COLO668 (cell line): ENCODE results near the gene DAB1.
"Not testable (repeated sequence)": the region's sequence is repeated elsewhere in the genome, so short reads cannot be mapped to it uniquely, and the experiment has no call there.

Experiments
- DNase-seq: peaks from one replicate; lab custom pipeline; 2025; ENCODE audit not compliant: unreplicated experiment; lab: John Stamatoyannopoulos, UW

The DAB1 gene

DNA sequence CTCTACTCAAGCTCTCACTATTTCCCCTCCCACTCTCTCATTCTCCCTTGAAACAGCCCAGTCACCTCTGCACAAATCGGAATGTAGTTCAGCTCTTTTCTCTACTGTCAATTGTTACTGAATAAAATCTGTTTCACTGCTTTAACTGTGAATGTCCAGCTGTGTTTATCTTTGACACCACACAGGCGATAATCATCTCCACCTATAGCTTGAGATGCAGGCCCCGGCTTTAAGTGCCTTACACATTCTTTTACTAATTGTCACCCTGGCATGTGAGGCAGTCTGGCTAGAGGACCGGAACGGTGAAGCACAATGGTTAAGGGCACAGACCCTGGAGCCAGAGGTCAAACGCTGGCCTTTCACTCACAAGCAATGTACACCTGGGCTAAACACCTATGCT, 335.2 kb downstream of the DAB1 start:
- DNase-seq: no peak

DNA sequence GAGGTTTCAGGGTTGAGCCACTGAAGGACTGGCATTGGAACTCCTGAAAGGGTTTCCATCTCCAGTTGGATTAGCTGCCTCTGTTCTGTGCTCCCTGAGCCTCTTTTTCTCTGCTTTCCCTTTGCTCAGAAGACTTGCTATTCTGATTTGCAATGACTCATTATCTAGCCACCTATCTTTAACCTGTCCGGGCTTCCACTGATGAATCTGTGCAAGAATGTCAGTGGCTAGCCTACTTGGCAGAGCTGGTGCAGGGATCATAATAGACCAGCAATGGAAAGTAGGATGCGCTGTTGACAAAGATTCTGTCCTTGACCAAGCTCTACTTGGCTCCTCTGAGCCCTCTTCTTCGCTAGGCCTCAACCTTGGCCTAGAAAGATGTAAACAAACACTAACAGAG, 336.2 kb downstream of the DAB1 start:
- not testable (repeated sequence) for DNase-seq

DNA sequence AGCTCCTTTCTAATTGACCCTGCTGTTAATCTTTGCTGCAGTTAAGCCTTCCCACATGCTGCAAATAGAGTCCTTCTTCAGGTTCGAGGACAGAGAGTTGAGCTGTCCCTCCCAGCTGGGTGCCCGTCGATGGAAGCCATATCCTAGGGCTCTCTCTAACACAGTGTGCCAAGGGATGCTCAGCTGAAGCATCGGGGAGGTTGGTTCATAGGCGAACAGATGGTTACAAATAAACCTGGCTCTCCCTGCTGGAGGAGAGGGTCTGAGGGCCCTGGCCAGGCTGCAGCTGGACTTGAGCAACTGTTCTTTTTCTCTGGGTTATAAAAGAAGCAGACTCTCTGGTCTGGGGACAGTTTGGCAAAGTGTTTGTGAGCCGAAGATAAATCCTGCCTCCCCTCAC, 337.7 kb downstream of the DAB1 start:
- DNase-seq: no peak

DNA sequence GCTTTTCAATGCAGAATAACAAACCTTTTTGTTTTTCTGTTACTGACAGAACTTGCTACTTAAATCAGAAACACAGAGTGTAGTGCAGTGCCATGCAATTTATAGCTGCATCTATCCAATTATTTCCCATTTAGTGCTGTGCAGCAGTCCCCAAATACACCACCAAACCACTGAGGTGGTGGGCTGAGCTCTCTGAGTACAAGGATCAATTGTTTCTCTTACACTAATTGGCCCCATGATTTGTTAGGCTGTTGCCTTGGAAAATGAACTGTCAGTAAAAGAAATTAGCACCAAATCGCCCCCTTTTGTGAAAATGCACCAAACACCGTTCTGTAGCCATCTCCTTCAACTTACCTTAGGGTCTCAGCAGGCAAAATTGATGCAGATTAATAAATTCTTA, 339.2 kb downstream of the DAB1 start:
- no peak for DNase-seq

DNA sequence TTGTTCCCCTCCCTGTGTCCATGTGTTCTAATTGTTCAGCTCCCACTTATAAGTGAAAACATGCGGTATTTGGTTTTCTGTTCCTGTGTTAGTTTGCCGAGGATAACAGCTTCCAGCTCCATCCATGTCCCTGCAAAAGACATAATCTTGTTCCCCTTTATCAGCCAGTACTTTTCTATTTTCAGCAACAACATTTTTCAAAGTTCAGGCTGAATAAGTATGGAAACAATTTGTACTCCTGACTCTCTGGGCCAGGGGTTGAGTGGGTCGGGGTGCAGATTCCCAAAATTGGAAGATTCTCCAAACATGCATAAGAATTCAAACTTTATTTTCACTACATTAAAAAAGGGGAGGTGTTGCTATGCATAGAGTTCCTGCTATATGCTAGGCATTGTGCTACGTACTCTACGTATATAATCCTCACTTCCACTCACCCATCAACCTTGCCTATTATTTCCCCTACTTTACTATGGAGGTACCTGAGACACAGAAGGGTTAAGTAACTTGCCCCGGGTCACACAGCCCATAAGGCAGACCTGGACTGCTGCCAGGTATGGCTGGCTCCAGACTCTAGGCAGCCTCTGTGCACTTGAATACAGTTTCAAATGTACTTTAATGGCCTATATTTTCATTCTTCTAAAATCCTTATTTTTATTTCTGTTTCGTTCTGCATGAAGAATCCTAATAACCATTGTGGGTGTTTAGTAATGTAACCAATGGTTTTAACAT, 341.0 kb downstream of the DAB1 start:
- no peak for DNase-seq

DNA sequence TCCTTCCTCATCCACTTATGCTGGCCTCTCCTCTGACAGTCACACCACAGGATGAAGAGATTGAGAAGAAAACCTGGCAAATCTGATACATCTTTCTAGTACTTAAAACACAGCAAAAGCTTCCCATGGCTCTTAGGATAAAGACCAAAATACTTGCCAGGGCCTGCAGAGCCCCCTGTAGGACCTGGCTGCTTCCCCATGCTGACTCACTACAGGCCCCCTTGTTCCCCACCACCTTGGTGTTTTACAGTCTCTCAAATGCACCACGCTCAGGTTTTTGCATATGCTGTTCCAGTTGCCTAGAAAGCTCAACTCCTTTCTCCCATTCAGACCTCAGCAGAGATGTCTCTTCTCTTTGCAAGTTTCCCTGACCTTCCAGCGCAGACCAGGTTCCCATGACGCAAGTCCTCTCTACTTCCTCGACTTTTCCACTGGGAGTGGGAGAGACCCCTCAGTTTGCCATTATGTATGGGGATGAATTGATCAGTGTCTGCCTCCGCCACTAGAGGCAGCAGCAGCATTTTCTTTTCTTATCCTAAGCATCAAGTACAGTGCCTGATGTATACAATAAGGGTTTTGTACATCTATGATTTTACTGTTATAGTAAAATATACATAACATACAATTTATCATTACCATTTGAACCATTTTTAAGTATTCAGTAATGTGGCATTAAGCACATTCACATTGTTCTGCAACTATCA, 344.3 kb downstream of the DAB1 start:
- no peak for DNase-seq

DNA sequence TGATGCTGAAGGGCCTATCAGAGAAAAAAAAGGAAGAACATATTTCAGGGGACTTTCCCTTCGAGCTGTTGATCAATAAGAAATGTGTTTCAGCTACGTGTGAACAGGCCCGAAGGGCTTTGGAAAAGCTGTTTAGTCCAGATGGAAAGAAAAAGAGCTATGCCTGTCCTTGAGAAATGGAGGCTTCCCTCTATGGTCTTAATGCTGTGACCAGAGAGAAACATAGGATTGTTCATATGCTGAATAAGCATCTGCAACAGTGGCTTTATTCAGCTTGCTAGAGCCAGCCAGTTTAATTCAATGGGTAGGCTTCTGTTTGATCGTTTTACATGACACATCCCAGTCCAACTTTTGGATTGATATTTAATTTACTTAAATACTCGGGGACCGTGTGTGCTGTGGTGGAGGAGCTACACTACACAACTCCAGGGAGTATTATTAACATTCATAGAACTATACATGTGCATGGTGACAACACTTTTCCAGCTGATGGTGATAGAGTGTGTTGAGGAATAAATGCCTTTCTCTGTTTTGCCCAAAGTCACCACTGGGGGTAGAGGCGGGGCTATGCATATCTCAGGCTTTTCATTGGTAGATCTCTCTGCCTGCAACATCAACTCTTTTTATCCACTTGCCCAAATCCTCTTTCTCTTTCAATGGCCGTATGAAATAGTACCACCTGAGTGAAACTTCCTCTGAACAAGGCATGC, 351.3 kb downstream of the DAB1 start:
- no peak for DNase-seq

DNA sequence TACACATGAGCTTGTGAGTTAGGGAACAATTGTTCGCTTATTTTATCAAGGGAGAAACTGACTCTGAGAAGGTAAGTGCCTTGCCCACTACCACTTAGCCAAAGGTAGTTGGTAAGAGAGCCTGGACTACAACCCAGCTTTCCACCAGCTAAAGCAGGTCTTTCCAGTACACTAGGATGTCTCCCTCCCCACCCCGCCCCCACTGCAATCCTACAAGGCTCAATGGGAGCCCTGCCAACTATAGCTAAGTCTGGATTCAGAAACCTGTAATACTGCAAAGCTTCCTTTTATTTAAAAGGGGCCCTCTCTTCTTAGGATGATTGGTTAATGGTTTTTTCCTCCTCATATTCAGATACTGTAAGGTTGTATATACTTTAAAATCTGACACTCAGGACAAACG, 356.0 kb downstream of the DAB1 start:
- DNase-seq: no peak

DNA sequence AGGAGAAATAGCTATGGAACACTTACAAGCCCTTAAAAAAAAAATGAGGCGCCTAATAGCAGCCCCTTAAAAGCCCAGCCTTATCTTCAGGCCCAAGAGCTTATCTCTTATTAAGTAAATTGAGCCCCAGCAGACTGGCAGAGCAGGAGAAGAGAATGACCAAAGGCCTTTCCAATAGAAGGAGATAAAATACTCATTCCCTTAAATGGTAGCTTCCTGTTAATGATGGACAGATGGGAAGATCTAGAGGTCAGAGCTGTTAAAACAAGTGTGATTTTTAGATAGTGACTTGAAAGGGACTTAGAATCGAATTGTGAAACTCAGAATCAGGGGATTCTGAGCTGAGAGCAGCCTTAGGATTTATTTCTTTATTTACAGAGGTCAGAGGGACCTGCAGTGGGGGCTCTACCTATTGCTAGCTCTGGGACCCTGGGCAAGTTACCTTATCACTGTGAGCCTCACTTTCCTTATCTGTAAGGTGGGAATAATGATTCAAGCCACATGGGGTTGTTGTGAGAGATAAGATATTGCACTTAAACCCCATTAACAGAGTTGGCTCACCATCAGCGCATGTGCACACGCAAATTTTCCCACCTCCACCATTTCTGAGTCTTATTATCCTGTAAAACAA, 356.8 kb downstream of the DAB1 start:
- DNase-seq: no peak

DNA sequence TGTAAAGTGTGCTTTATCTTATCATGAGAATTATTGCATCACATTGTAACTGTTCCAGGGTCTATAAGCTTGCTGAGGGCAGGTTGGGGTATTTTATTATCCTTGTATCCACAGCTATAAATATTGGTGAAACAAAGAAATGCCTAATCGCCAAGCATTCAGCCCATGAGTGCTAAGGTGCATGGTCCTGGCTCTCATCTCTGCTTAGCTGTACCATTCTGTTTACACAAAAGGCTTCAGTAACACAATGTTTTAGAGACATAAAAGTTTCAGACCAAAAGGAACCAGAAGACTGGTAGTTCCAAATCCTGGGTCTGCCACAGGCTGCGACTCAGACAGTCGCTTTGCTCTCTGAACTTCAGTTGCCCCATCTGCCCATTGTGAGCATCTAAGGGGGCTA, 358.4 kb downstream of the DAB1 start:
- DNase-seq: no peak

DNA sequence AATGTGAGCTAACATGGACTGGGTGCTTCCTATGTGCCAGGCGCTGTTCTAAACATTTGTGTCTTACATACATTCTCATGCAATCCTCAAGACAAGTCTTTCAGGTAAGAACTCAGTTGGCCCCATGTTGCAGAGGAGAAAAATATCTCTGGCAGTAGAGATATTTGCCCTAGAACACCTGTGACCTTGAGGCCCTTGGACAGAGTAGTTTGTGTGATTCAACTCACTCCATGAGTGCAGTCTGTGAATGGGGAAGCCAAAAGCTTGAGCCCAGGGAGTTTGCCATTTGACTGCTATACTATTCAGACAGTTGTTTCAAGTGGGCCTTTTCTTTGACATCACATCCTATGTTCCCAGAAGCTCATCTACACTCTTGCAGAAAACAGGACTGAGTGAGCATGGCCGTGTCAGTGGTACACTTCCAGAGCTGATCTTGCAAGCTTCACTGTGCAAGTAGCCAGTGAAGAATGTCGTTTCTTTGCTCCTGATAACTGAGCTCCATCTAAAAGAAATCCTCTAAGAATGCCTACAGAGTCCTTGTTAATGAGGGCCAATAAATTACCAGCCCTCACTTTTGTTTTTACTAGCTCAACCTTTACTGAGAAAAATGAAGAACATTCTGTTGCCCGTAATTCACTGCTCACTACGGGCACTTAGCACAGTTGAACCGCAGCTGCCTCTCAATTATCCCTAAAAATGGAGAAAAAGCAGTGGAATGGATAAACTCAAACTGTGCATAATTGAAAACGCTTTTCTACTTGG, 359.3 kb downstream of the DAB1 start:
- DNase-seq: no peak

DNA sequence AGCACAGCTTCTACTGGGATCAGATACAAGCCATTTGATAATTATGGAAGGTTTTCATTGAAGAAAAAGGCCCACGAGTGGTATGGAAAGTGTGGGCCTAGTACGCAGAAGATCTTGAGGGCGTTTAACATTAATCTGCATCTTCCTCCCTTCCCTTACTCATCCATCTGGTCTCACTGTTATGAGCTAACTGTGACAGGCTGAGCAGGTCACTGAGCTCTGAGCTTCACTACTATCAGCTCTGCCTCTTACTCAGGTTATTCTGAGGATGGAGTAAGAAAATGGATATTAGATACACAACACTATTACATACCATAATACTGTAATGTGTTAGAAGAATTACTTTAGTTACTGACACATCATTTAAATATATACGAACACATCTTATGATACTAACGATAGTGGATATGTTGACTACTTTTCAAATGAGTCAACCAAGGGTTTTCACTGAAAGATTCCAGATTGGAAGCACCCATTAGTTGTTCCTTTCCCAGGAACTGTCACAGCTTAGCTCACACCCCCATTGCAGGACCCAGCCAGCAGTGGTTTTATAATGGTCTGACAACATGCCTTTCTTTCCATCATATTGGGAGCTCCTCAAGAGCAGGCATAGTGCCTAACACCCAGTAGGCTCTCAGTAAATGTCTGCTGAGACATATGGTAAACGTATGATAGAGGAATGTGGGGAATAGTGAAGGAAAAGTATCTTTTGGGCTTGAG, 360.3 kb downstream of the DAB1 start:
- no peak for DNase-seq

DNA sequence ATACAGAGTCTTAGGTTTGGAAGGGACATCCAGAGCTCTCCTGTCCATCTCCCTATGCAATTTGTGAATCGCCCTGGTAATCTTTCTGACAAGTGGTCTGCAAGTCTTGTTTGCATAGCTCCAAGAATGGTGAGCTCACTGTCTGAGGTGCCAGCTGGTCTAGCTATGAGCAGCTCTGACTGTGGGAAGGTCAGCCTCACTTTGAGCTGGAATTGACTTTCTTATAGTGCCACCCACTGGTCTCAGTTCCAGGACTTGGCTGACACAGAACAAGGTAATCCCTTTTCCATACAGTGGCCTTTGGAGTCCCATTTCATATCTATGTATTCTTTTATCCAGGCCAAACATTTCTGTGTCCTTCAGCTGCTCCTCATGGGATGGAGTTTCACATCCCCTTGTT, 362.5 kb downstream of the DAB1 start:
- no peak for DNase-seq

DNA sequence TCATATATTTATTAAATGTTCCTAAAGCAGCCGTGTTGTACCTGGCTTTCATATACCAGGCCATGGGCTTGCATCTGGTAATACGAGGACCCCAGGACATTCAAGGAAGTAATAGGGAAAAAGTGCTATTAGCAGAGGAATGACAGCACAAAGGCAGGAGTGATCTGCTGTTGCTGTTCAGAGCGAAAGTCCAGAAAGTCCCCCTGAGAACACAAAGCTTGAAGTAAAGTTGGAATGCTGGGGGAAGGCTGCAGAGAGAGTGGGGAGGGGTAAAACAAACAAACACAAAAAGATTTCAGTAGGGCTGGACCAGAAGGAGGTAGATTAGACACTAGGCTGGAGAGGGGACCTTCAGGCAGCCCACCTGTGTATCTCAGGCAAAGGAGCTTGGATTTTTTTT, 363.4 kb downstream of the DAB1 start:
- DNase-seq: no peak

DNA sequence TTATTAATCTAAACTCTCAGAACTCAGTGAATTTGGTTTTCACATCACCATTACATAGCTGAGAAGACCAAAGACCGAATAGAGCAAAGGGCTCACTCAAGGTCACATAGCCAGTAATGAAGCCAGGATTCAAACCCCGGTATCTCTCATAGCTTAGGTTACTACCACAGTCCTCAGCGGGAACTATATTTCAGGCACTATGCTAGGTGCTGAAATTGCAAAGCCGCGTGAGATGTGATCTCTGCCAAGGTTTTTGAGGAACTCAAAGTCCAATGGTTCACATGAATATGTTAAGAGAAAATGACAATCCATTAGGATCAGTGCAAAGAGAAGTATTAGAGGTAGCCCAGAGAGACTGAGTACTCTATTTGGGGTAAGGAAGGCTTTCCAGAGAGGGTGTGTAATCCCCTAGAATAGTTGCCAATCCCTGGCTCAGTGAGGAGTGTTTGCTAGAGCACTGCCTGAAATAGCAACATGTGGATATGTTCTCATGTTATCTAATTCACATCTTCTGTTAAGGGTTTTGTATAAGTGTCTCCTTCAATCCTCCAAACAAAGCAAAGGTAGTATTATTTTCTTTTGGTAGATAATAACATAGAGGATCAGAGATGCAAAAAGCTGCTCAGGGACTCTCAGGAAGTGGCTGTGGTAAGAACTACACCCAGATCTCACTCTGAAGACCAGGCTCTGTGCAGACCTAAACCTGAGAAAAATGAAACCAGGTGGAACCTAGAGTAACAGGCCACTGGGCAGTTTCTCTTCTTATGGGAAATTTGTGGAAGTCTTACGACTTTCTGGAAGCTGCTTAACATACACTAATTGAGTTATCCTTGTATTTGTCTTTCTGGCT, 365.0 kb downstream of the DAB1 start:
- no peak for DNase-seq

DNA sequence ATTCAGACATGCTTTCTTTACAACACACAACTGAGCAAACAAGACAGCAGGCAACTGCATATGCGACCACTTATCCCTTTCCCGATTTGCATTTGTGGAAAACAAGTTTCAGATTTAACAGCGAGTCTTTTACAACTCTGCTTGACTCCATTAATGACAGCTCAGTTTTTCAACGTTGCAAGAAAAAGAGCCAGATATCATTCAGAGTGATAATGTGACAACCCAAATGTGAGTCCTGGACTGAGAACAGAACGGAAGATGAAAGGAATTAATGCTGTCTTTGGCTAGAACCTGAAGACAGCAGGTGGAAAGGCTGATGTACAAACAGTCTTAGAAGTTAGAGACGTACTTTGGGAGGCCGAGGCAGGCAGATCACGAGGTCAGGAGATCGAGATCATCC, 375.0 kb downstream of the DAB1 start:
- DNase-seq: no peak

DNA sequence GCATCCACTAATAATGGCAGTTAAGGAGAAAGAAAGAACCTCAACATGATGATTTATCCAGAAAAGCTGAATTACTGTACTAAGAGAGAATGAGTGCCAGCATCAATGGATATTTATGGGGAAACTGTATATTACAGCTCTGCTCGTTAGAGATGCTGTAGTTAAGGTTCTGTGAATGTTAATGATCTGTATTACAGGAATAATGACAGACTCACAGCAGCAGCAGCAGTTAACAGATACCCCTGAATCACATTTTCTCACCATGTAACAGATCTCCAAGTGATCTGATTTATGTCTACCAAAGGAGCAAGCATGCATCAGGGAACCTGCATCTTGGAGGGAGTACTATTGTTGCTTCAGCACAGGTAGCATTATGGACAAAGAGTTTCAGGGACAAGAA, 377.4 kb downstream of the DAB1 start:
- no peak for DNase-seq

DNA sequence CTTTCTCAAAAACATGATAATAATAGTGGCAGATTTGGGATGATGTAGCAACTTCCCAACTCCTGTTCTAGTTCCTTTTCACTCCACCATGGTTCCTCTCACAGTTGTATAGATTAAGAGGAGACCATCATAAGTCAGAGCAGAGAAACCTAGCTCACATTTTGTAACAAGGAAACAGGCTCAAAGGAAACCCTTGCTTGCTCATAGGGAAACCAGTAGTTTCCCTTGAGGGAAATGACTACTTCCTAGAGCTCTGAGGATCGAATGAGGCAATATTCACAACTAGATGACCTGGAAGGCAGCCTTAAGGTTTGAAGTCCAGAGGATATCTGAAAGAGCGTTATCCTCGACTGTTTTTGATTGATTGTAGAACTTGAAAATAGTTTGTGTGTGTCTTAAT, 382.0 kb downstream of the DAB1 start:
- DNase-seq: no peak

DNA sequence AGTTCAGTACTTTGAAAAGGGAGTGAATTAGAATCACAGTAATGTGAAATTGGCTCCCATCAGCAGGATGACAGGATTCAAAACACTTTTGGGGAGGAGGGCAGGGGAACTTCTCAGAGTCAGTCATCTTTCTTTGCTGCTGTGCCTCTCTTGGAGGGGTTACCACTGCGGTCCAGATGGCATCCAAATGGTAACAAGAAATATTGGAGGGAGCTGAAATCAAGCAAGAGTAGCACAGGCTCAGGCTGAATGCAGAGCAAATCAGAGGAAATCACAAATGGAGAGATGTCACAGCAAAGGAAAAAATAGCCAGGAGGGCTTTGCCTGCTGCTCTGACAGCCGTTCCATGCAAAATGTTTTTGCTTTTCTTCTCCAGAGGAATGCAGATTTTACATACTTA, 383.0 kb downstream of the DAB1 start:
- no peak for DNase-seq
